Loucy (cell line): ENCODE results near the gene NTSR2.

ENCODE experiments used
- H2AFZ ChIP-seq: fragments of 200-600 bp; sonication (generic); 2 replicates; pipeline ENCODE4 v1.6.0; 2016; ENCODE audit warnings: antibody characterized with exemption, mild to moderate bottlenecking, low read length, moderate library complexity
- H3F3A ChIP-seq: fragments of 200-600 bp; 2 replicates; pipeline ENCODE4 v1.6.0; 2016; ENCODE audit warnings: antibody characterized with exemption, low read depth, mild to moderate bottlenecking
- H3K27me3 ChIP-seq: fragments of 200-600 bp; sonication (generic); 2 replicates; pipeline ENCODE4 v1.6.1; 2014; ENCODE audit warnings: low read length, mild to moderate bottlenecking; ENCODE audit not compliant: insufficient read depth, poor library complexity, severe bottlenecking
- H3K36me3 ChIP-seq: fragments of 200-600 bp; sonication (generic); 2 replicates; pipeline ENCODE4 v1.6.1; 2016; ENCODE audit warnings: low read length; ENCODE audit not compliant: insufficient read depth
- H3K4me1 ChIP-seq: fragments of 200-600 bp; sonication (generic); 2 replicates; pipeline ENCODE4 v1.5.1; 2014; ENCODE audit warnings: low read length, mild to moderate bottlenecking; ENCODE audit not compliant: insufficient read depth, poor library complexity, severe bottlenecking
- H3K4me2 ChIP-seq: fragments of 200-600 bp; sonication (generic); 2 replicates; pipeline ENCODE4 v1.6.0; 2014; ENCODE audit warnings: antibody characterized with exemption, low read length, low read depth, mild to moderate bottlenecking; ENCODE audit not compliant: poor library complexity, severe bottlenecking
- H3K4me3 ChIP-seq: fragments of 200-600 bp; sonication (generic); 2 replicates; pipeline ENCODE4 v1.5.1; 2014; ENCODE audit warnings: low read length, mild to moderate bottlenecking, mixed read lengths; ENCODE audit not compliant: poor library complexity, severe bottlenecking
- H3K79me2 ChIP-seq: fragments of 200-600 bp; sonication (generic); 2 replicates; pipeline ENCODE4 v1.6.1; 2014; ENCODE audit warnings: low read length; ENCODE audit not compliant: insufficient read depth
- H3K9ac ChIP-seq: fragments of 200-600 bp; sonication (generic); 2 replicates; pipeline ENCODE4 v1.6.0; 2014; ENCODE audit warnings: mild to moderate bottlenecking, low read depth, low read length, moderate library complexity; ENCODE audit not compliant: poor library complexity, severe bottlenecking
- H3K9me2 ChIP-seq: fragments of 200-600 bp; sonication (generic); replicated peaks from 2 replicates; pipeline ENCODE4 v1.6.1; 2016; ENCODE audit warnings: low read depth, low read length, mixed read lengths
- H3K9me3 ChIP-seq: fragments of 200-600 bp; sonication (generic); 2 replicates; pipeline ENCODE4 v1.6.1; 2014; ENCODE audit warnings: mild to moderate bottlenecking, antibody characterized with exemption, low read length, low read depth; ENCODE audit not compliant: insufficient read depth
- H4K20me1 ChIP-seq: fragments of 200-600 bp; sonication (generic); 2 replicates; pipeline ENCODE4 v1.6.0; 2014; ENCODE audit warnings: antibody characterized with exemption, low read length, mild to moderate bottlenecking; ENCODE audit not compliant: insufficient read depth, poor library complexity, severe bottlenecking
- CTCF ChIP-seq: fragments of 200-600 bp; sonication (generic); conservative IDR thresholded peaks from 2 replicates; pipeline ENCODE4 v1.5.1; 2014; ENCODE audit warnings: mild to moderate bottlenecking, antibody characterized with exemption, low read length
- EZH2phosphoT487 ChIP-seq: fragments of 200-600 bp; IDR thresholded peaks from 2 replicates; pipeline ENCODE4 v1.6.1; 2018; ENCODE audit warnings: antibody characterized with exemption, mild to moderate bottlenecking, moderate library complexity, borderline replicate concordance

The NTSR2 gene

GRCh38 chr2:11649093-11649492 is 20.9 kb downstream of the NTSR2 start:
- Histone ChIP-seq H3K9me3 (no peaks in the 10 kb centered on the region), H3K4me3 (no peak overlapping the region), H3F3A (no peaks in the 10 kb centered on the region), H3K4me1 (no peaks in the 10 kb centered on the region), H3K27me3 (no peaks in the 10 kb centered on the region), H3K9me2 (no peaks in the 10 kb centered on the region), H3K79me2 (no peaks in the 10 kb centered on the region), H4K20me1 (no peaks in the 10 kb centered on the region), H3K9ac (no peak overlapping the region), H3K36me3 (no peaks in the 10 kb centered on the region), H2AFZ (no peak overlapping the region), H3K4me2 (no peak overlapping the region)
- no peak for TF ChIP-seq CTCF

- H3K9ac ChIP-seq, result no peak overlapping the region
- no peaks in the 10 kb centered on the region for H3K36me3 ChIP-seq
- H2AFZ ChIP-seq, result no peak overlapping the region
- no peaks in the 10 kb centered on the region for H3F3A ChIP-seq
- no peaks in the 10 kb centered on the region for H3K9me2 ChIP-seq
- TF ChIP-seq CTCF (no peak; the same call in 1 of the 2 replicates), EZH2phosphoT487 (no peak)
- H3K4me2 ChIP-seq, result no peak overlapping the region
- H3K4me1 ChIP-seq, result no peaks in the 10 kb centered on the region
- no peaks in the 10 kb centered on the region for H3K27me3 ChIP-seq
- H3K79me2 ChIP-seq, result no peaks in the 10 kb centered on the region
- H3K9me3 ChIP-seq, result no peaks in the 10 kb centered on the region
- no peak overlapping the region for H3K4me3 ChIP-seq
- H4K20me1 ChIP-seq, result no peaks in the 10 kb centered on the region
Measured at GRCh38 chr2:11647834-11648600, 22.0 kb downstream of the NTSR2 start.

GRCh38 chr2:11646530-11646929 is 23.5 kb downstream of the NTSR2 start:
- Histone ChIP-seq H3K4me1 (no peaks in the 10 kb centered on the region), H3K27me3 (no peaks in the 10 kb centered on the region), H3K79me2 (no peaks in the 10 kb centered on the region), H2AFZ (no peak overlapping the region), H4K20me1 (no peaks in the 10 kb centered on the region), H3K9me2 (no peaks in the 10 kb centered on the region), H3K4me3 (no peak overlapping the region), H3K4me2 (no peak overlapping the region), H3K9me3 (no peaks in the 10 kb centered on the region), H3F3A (no peaks in the 10 kb centered on the region), H3K9ac (no peak overlapping the region), H3K36me3 (no peaks in the 10 kb centered on the region)
- TF ChIP-seq EZH2phosphoT487, result no peak
- TF ChIP-seq CTCF, result no peak
